Panc1 (cell line): ENCODE results near the gene HIPK4. TPM values are rescaled to one million over a fixed set of nuclear protein-coding genes. Genes with fewer than 3 reads are reported as not detected.

ENCODE experiments used
- ATAC-seq: fragments of 200-7000 bp; cut with Tn5 transposase; 2 replicates; pipeline ENCODE4 v1.9.1; 2020; ENCODE audit warnings: mild to moderate bottlenecking, moderate library complexity
- BruUV-seq: library from RNA; stranded (reverse); fragments of 400-500 nt; replicated peaks from 2 replicates; lab custom pipeline; 2021; lab: Mats Ljungman, UMichigan
- CTCF ChIA-PET: fragments of 300-600 bp; sonication (Branson Sonifier 250); formaldehyde crosslinking; loops from one replicate; lab custom pipeline; 2022; ENCODE audit warnings: antibody characterized with exemption; lab: Charles Lee
- POLR2A ChIA-PET: fragments of 300-600 bp; sonication (Branson Sonifier 250); formaldehyde crosslinking; loops from one replicate; lab custom pipeline; 2022; ENCODE audit warnings: antibody characterized with exemption; lab: Charles Lee
- DNase-seq: peaks from one replicate; pipeline ENCODE4 v3.0.0-alpha.2; 2010; ENCODE audit warnings: low read depth, low spot score
- H3K27ac ChIP-seq: 2 replicates; pipeline ENCODE4 v1.5.1; 2011; ENCODE audit warnings: mild to moderate bottlenecking, low read length, inconsistent platforms
- H3K27me3 ChIP-seq: fragments of 200-500 bp; sonication (Bioruptor generic); 2 replicates; pipeline ENCODE4 v1.6.0; 2014; ENCODE audit warnings: low read length, inconsistent platforms; ENCODE audit not compliant: control insufficient read depth, insufficient read depth
- H3K36me3 ChIP-seq: fragments of 200-500 bp; sonication (Bioruptor generic); 2 replicates; pipeline ENCODE4 v1.5.1; 2014; ENCODE audit warnings: inconsistent platforms, mild to moderate bottlenecking, low read length, moderate library complexity; ENCODE audit not compliant: control insufficient read depth, insufficient read depth
- H3K4me1 ChIP-seq: 2 replicates; pipeline ENCODE4 v1.5.1; 2011; ENCODE audit warnings: inconsistent platforms, mild to moderate bottlenecking, low read length, moderate library complexity; ENCODE audit not compliant: control insufficient read depth, insufficient read depth
- H3K4me3 ChIP-seq, 2 experiments: 2 replicates each; pipeline ENCODE4 v1.5.1; 2011 to 2012; ENCODE audit warnings: low read depth in 2 of 2, low read length in 2 of 2, mild to moderate bottlenecking in 2 of 2, inconsistent platforms in 1 of 2, moderate library complexity in 1 of 2
- H3K9me3 ChIP-seq: fragments of 200-500 bp; sonication (Bioruptor generic); 2 replicates; pipeline ENCODE4 v1.5.1; 2014; ENCODE audit warnings: low read depth, mild to moderate bottlenecking, inconsistent platforms, low read length, moderate library complexity; ENCODE audit not compliant: control insufficient read depth, insufficient read depth
- CTCF ChIP-seq: fragments of 450-650 bp; IDR thresholded peaks from 2 replicates; pipeline ENCODE4 v1.5.1; 2017; ENCODE audit warnings: mild to moderate bottlenecking
- POLR2AphosphoS5 ChIP-seq: IDR thresholded peaks from 2 replicates; pipeline ENCODE4 v1.6.1; 2012; ENCODE audit warnings: mild to moderate bottlenecking, low read depth, low read length, moderate library complexity
- REST ChIP-seq, 2 experiments: IDR thresholded peaks; 2 replicates each; pipeline ENCODE4 v1.6.1; 2011 to 2012; ENCODE audit warnings: low read depth in 2 of 2, control low read depth in 1 of 2, low read length in 1 of 2, mild to moderate bottlenecking in 1 of 2, moderate library complexity in 1 of 2; ENCODE audit not compliant: insufficient read depth in 1 of 2
- SIN3A ChIP-seq: IDR thresholded peaks from 2 replicates; pipeline ENCODE4 v1.6.1; 2012; ENCODE audit warnings: low read depth, mild to moderate bottlenecking, low read length, moderate library complexity, borderline replicate concordance; ENCODE audit not compliant: insufficient read depth
- TCF7L2 ChIP-seq: IDR thresholded peaks from 2 replicates; pipeline ENCODE4 v1.6.1; 2011; ENCODE audit warnings: mild to moderate bottlenecking, low read depth, low read length, inconsistent platforms
- in situ Hi-C: cut with HindIII; loops from 2 replicates; pipeline ENCODE4 v1.10.0; 2016; ENCODE audit warnings: low sequenced_read_pairs, low pct_unique_long_range_greater_than_20kb
- intact Hi-C: fragments of 100-400 bp; cut with micrococcal nuclease; formaldehyde crosslinking; loops from one replicate; pipeline ENCODE4 v1.10.0; 2022; ENCODE audit not compliant: unreplicated experiment
- total RNA-seq: library from RNA; stranded (reverse); gene quantifications from one replicate; pipeline ENCODE4 v1.2.1, GENCODE V29; 2021; ENCODE audit not compliant: unreplicated experiment

Gene HIPK4
- total RNA-seq, 1 experiment from 2014 or later, result 0.13 TPM

DNA sequence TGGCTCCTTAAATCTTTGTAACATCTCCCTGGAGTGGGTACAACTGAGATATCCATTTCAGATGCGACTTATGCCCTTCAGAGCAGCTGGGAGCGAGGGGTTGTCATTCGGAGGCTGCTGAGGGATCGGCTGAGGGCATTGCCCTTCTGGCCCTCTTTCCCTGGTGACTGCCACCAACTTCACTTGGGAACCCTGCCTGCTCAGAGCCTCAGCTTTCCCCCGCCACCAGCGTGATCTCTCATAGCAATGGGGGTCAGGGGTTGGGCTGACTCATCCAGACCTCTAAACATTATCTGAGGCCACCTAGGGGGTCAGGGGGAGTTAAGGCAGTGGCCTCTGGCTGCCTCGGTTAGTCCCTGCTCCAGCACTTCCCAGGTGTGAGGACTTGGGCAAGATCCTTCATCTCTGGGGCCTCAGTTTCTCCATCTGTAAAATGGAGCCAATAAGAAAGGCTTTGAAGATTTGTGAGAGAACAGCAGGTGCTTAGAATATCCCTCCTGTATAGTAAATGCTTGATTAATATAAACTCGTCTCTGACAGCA is 22.0 kb upstream of the HIPK4 start:
- POLR2A ChIA-PET, result no interaction called here
- H3K4me1 ChIP-seq, result peaks cover 5% of the 10 kb centered on the region
- H3K4me3 ChIP-seq, result no peak overlapping the region
- H3K9me3 ChIP-seq, result no peaks in the 10 kb centered on the region
- ATAC-seq (no peak), DNase-seq (no peak)
- no peak overlapping the region for H3K27ac ChIP-seq
- no peaks in the 10 kb centered on the region for H3K36me3 ChIP-seq
- in situ Hi-C loops (no loop called here), intact Hi-C loops (no loop called here)
- CTCF ChIA-PET, result no interaction called here
- BruUV-seq, result no TSS peak
- no peaks in the 10 kb centered on the region for H3K27me3 ChIP-seq
- TF ChIP-seq TCF7L2, result no peak
- no peak for TF ChIP-seq CTCF
- TF ChIP-seq SIN3A, result no peak
- no peak for TF ChIP-seq REST (IDR thresholded peaks at IDR 0.05; ENCODE audit: insufficient read depth in 1 of 2, low read depth in 2 of 2, low read length in 1 of 2)
- no peak for TF ChIP-seq POLR2AphosphoS5

DNA sequence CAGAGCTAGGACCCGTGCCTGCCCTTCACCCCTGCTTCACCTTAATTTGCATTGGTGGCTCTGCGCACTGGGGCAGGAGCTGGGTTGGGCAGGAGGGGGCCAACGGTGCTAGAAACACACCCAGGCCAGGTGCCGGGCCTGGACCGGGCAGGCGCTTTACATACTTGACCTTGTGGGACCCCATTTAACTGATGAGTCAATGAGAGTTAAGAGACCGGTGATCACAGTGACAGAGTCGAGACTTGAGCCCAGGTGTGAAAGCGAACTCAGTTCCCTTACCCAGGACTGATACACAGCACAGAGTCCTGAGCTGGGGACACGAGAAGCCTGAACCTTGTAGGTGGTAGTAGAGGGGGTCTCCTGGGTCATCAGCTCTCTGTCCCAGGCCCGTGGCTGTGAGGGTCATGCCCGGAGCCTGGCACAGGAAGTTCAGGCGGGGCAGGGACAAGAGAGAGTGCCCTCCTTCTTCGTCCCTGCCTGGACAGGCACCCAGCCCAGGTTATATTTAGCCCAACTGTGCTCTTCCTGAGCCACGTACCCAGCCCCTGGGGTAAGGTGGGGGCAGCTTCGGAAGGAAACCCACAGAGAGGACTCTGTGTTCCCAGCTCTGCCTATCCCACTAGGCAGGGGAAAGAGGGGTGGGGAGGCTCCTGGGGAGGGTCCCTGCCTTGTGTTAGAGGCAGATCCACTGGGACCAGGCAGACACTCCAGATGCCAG is 21.3 kb upstream of the HIPK4 start:
- POLR2A ChIA-PET, result interaction anchor here (0.5 kb wide), 1 partner anchor 27 kb away, joined by 5 read pairs; no protein-coding TSS in a partner anchor
- TF ChIP-seq CTCF (no peak), SIN3A (no peak), TCF7L2 (no peak), REST (IDR thresholded peaks at IDR 0.05; ENCODE audit: insufficient read depth in 1 of 2, low read depth in 2 of 2, low read length in 1 of 2) (no peak), POLR2AphosphoS5 (no peak)
- DNase-seq, result no peak
- Histone ChIP-seq H3K4me1 (no peaks in the 10 kb centered on the region; the same call in none of the 2 replicates), H3K4me3 (no peak overlapping the region), H3K27me3 (no peaks in the 10 kb centered on the region), H3K36me3 (no peaks in the 10 kb centered on the region), H3K27ac (no peak overlapping the region), H3K9me3 (no peaks in the 10 kb centered on the region)
- in situ Hi-C loops (no loop called here), intact Hi-C loops (no loop called here)
- BruUV-seq, result no TSS peak
- peak; percentile 40; the same call in 1 of the 2 replicates for ATAC-seq
- CTCF ChIA-PET, result no interaction called here
